Measurements from ENCODE around the gene STAT1. TPM values are rescaled to one million over a fixed set of nuclear protein-coding genes. Genes with fewer than 3 reads are reported as not detected.

The STAT1 gene
- total and polyA plus RNA-seq, 11 donors = 7.8 to 469 (median 44.0) TPM

GRCh38 chr2:190973726-190974628 lies 40.0 kb downstream of the STAT1 start:
- no peak overlapping the region for H3K4me3 ChIP-seq
- ATAC-seq (peak in 1 of 4 donors; percentile 25), DNase-seq (no peak)
- peak overlapping the region in 7 of 12 donors; percentile 12 to 49 (median 40) for H3K27ac ChIP-seq
- H3K9me3 ChIP-seq = no peaks in the 10 kb centered on the region
- WGBS, 4 donors = 57 to 77% (median 69%) methylated on average over 11 of the region's 11 CpGs
- intact Hi-C loops (cut with DNase I) = loop anchor here in 1 of 10 donors (10.0 kb wide), 1 partner anchor 119 kb away; no protein-coding TSS in a partner anchor
- H3K4me1 ChIP-seq = peaks cover 0 to 62% (median 14%) of the 10 kb centered on the region in 12 donors
- peaks cover 3 to 100% (median 97%) of the 10 kb centered on the region in 9 donors for H3K36me3 ChIP-seq
- TF ChIP-seq POLR2A (IDR thresholded peaks at IDR 0.05) (no peak), CTCF (IDR thresholded peaks at IDR 0.05) (no peak)
- no peaks in the 10 kb centered on the region for H3K27me3 ChIP-seq

- no peaks in the 10 kb centered on the region for H3K27me3 ChIP-seq
- peaks cover 3 to 100% (median 97%) of the 10 kb centered on the region in 9 donors for H3K36me3 ChIP-seq
- no peak for ATAC-seq
- no peak for TF ChIP-seq CTCF (IDR thresholded peaks at IDR 0.05)
- no peak for TF ChIP-seq POLR2A (IDR thresholded peaks at IDR 0.05)
- WGBS, 4 donors = 95 to 100% (median 97%) methylated on average over 1 of the region's 1 CpG
- H3K4me3 ChIP-seq = no peak overlapping the region
- H3K4me1 ChIP-seq = peaks cover 0 to 55% (median 14%) of the 10 kb centered on the region in 12 donors
- intact Hi-C loops (cut with DNase I) = loop anchor here in 1 of 10 donors (10.0 kb wide), 1 partner anchor 118 kb away; no protein-coding TSS in a partner anchor
- DNase-seq = no peak
- H3K27ac ChIP-seq = no peak overlapping the region
- H3K9me3 ChIP-seq = no peaks in the 10 kb centered on the region
Observed at GRCh38 chr2:190973262-190973661, 40.7 kb downstream of the STAT1 start.

GRCh38 chr2:190972846-190973245 lies 41.1 kb downstream of the STAT1 start:
- no peak for ATAC-seq
- TF ChIP-seq POLR2A (IDR thresholded peaks at IDR 0.05) = no peak
- no peak for TF ChIP-seq CTCF (IDR thresholded peaks at IDR 0.05)
- H3K36me3 ChIP-seq = peaks cover 3 to 100% (median 97%) of the 10 kb centered on the region in 9 donors

GRCh38 chr2:190972213-190972612 lies 41.8 kb downstream of the STAT1 start:
- no peak overlapping the region for H3K4me3 ChIP-seq
- peak overlapping the region in 1 of 12 donors; percentile 28 for H3K27ac ChIP-seq
- peaks cover 0 to 45% (median 13%) of the 10 kb centered on the region in 12 donors for H3K4me1 ChIP-seq
- intact Hi-C loops (cut with DNase I) = loop anchor here in 1 of 10 donors (10.0 kb wide), 1 partner anchor 117 kb away; no protein-coding TSS in a partner anchor
- no peaks in the 10 kb centered on the region for H3K27me3 ChIP-seq
- no peak for TF ChIP-seq POLR2A (IDR thresholded peaks at IDR 0.05)
- TF ChIP-seq CTCF (IDR thresholded peaks at IDR 0.05) = no peak
- ATAC-seq (peak in 1 of 4 donors; percentile 23), DNase-seq (no peak)
- H3K9me3 ChIP-seq = no peaks in the 10 kb centered on the region
- H3K36me3 ChIP-seq = peaks cover 3 to 100% (median 97%) of the 10 kb centered on the region in 9 donors
- 73 to 79% (median 74%) methylated on average over 2 of the region's 2 CpGs for WGBS, 4 donors

More at GRCh38 chr2:190972846-190973245, 41.1 kb downstream of the STAT1 start:
- DNase-seq = no peak
- 77 to 93% (median 79%) methylated on average over 3 of the region's 3 CpGs for WGBS, 4 donors
- Histone ChIP-seq H3K4me1 (peaks cover 0 to 50% (median 14%) of the 10 kb centered on the region in 12 donors), H3K9me3 (no peaks in the 10 kb centered on the region), H3K4me3 (no peak overlapping the region), H3K27ac (no peak overlapping the region), H3K27me3 (no peaks in the 10 kb centered on the region)
- intact Hi-C loops (cut with DNase I) = loop anchor here in 1 of 10 donors (10.0 kb wide), 1 partner anchor 118 kb away; no protein-coding TSS in a partner anchor
